ENCODE measurements around the gene ADAMTS15.

DNA sequence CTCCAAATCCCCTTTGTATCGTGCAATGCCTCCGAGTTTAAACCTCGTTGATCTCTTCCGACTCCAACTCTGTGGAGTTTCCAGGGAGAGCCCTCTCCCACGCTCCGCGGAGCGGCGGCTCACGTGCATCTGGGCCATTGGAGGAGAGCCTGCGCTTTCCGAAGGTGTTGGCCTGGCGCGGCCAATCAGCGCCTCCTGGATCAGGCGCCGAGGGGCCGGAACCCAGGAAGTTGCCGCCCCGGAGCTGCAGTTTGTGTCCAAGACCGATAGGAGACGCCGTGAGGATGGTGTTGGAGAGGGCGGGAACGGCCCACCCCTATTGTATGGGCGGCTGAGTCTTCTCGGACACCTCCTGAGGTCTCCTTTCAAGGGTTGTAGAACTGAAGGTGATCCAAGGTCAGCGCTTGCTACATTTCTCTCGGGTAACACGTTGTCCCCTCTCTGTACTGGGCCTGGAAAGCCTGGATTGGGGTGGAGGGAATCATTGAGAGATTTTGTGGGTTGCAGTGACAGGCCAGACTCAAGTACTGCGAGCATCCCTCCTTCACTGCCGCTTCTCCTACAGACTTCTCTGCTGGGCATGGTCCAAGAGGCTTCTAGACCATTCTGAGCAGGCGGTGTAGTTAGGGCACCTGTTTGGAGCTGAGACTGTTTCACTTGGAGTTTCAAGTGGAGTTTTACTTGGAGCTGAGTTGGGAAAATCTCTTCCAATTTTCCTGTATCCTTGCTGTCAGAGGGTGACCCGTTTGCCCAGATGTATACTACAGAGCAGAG, 1.7 kb downstream of the ADAMTS15 start:
- TF ChIP-seq POLR2A (IDR thresholded peaks at IDR 0.05; ENCODE audit: low read length) = no peak
- TF ChIP-seq GATA1 (IDR thresholded peaks at IDR 0.05; ENCODE audit: low read depth, low read length) = no peak
